ENCODE data around the gene MRPS10.

DNA sequence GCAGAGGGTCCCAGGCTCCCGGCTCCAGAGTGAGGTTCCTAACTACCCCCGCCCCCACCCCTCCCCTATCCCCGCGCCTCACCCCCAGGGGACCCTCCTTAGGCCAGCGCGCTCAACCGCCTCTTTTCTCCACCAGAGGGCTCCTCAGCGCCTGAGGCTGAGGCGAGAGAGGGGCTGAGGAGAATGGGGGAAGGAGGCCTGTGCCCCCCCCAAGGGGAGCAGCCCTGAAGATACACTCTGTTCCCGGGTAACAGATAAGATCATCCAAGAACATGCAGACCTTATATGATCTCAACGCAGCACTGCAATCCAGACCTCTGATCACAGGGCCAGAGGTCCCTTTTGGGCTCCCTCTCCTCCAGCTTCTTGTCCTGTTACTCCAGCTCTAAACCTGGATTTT lies 43.3 kb upstream of the MRPS10 start:
- TF ChIP-seq, protein P1, sequence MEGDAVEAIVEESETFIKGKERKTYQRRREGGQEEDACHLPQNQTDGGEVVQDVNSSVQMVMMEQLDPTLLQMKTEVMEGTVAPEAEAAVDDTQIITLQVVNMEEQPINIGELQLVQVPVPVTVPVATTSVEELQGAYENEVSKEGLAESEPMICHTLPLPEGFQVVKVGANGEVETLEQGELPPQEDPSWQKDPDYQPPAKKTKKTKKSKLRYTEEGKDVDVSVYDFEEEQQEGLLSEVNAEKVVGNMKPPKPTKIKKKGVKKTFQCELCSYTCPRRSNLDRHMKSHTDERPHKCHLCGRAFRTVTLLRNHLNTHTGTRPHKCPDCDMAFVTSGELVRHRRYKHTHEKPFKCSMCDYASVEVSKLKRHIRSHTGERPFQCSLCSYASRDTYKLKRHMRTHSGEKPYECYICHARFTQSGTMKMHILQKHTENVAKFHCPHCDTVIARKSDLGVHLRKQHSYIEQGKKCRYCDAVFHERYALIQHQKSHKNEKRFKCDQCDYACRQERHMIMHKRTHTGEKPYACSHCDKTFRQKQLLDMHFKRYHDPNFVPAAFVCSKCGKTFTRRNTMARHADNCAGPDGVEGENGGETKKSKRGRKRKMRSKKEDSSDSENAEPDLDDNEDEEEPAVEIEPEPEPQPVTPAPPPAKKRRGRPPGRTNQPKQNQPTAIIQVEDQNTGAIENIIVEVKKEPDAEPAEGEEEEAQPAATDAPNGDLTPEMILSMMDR (IDR thresholded peaks at IDR 0.05 in 2 of 3, conservative IDR thresholded peaks at IDR 0.05 in 1 of 3; ENCODE audit: control insufficient read depth in 2 of 3, extremely low read depth in 1 of 3, insufficient read depth in 1 of 3, low read depth in 3 of 3, low read length in 3 of 3) = peak in 2 of 3 experiments; percentile 47 to 55; a peak in 4 of 6 replicates
- TF ChIP-seq, protein P2, sequence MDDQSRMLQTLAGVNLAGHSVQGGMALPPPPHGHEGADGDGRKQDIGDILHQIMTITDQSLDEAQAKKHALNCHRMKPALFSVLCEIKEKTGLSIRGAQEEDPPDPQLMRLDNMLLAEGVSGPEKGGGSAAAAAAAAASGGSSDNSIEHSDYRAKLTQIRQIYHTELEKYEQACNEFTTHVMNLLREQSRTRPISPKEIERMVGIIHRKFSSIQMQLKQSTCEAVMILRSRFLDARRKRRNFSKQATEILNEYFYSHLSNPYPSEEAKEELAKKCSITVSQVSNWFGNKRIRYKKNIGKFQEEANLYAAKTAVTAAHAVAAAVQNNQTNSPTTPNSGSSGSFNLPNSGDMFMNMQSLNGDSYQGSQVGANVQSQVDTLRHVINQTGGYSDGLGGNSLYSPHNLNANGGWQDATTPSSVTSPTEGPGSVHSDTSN (IDR thresholded peaks at IDR 0.05; ENCODE audit: insufficient replicate concordance, low read depth, low read length) = no peak
- TF ChIP-seq POLR2A (IDR thresholded peaks at IDR 0.05; ENCODE audit: low read depth, low read length) (no peak), EP300 (IDR thresholded peaks at IDR 0.05; ENCODE audit: borderline replicate concordance in 1 of 2, control insufficient read depth in 1 of 2, low read depth in 2 of 2, low read length in 2 of 2) (no peak), BHLHE40 (IDR thresholded peaks at IDR 0.05; ENCODE audit: borderline replicate concordance in 1 of 2, low read depth in 2 of 2, low read length in 1 of 2) (no peak), LARP7 (IDR thresholded peaks at IDR 0.05) (no peak), IKZF2 (IDR thresholded peaks at IDR 0.05) (no peak), JUND (IDR thresholded peaks at IDR 0.05; ENCODE audit: low read depth, low read length) (no peak)

Measured in GM12878 (cell line).